Measurements from ENCODE around the gene GPC6.

Gene GPC6

GRCh38 chr13:94394723-94395122 is 1168.1 kb downstream of the GPC6 start:
- no peak for TF ChIP-seq CTCF (IDR thresholded peaks at IDR 0.05; ENCODE audit: low read depth, low read length)
- no peak overlapping the region for H3K4me3 ChIP-seq (ENCODE audit: low read depth, low read length)

DNA sequence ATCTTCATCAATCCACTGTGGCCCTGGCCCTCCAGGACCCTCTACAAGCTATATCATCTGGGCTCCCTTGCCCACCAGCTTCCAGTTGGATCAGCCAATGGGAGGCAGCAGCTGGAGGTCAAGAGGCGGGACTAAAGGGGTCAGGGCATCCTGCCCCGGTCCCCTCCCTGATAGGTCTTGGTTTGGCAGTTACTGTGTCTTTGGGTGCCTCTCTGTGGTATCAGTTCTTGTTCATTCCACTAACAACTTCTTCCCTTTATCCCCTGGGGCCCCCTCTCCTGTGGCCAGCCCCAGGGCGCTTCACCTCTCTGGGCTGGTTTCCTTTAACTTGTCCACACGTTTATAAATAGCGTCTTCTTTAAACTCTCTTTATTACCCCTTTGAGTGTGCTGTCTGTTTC is 1169.3 kb downstream of the GPC6 start:
- no peak overlapping the region for H3K4me3 ChIP-seq (ENCODE audit: low read depth, low read length)
- TF ChIP-seq CTCF (IDR thresholded peaks at IDR 0.05; ENCODE audit: low read depth, low read length): no peak

- TF ChIP-seq CTCF (IDR thresholded peaks at IDR 0.05; ENCODE audit: low read depth, low read length): no peak
- no peak overlapping the region for H3K4me3 ChIP-seq (ENCODE audit: low read depth, low read length)
Observed at GRCh38 chr13:94399812-94400211, 1173.2 kb downstream of the GPC6 start.

- TF ChIP-seq CTCF (IDR thresholded peaks at IDR 0.05; ENCODE audit: low read depth, low read length): no peak
- no peak overlapping the region for H3K4me3 ChIP-seq (ENCODE audit: low read depth, low read length)
Observed at GRCh38 chr13:94400874-94401273, 1174.3 kb downstream of the GPC6 start.

- H3K4me3 ChIP-seq (ENCODE audit: low read depth, low read length): no peak overlapping the region
- TF ChIP-seq CTCF (IDR thresholded peaks at IDR 0.05; ENCODE audit: low read depth, low read length): no peak
Observed at GRCh38 chr13:94408314-94409036, 1181.9 kb downstream of the GPC6 start.

- H3K4me3 ChIP-seq (ENCODE audit: low read depth, low read length): no peak overlapping the region
- TF ChIP-seq CTCF (IDR thresholded peaks at IDR 0.05; ENCODE audit: low read depth, low read length): no peak
Observed at GRCh38 chr13:94411747-94412146, 1185.1 kb downstream of the GPC6 start.

GRCh38 chr13:94412870-94413597 is 1186.4 kb downstream of the GPC6 start:
- no peak for TF ChIP-seq CTCF (IDR thresholded peaks at IDR 0.05; ENCODE audit: low read depth, low read length)
- no peak overlapping the region for H3K4me3 ChIP-seq (ENCODE audit: low read depth, low read length)

Data from WI38 (cell line).